Testis (tissue), 2 donors: ENCODE results near the gene CTPS1.

Experiments
- CTCF ChIP-seq, 3 experiments: fragments of 450-650 bp in 2 of 3; fragments of 200-600 bp in 1 of 3; sonication (generic) in 1 of 3; IDR thresholded peaks; one replicate each; pipeline ENCODE4 v1.5.1; 2016 to 2019; ENCODE audit warnings: antibody characterized with exemption in 3 of 3, mild to moderate bottlenecking in 2 of 3, moderate library complexity in 1 of 3
- POLR2A ChIP-seq: fragments of 450-650 bp; IDR thresholded peaks from one replicate; pipeline ENCODE4 v1.6.1; 2017; ENCODE audit warnings: antibody characterized with exemption, mild to moderate bottlenecking, moderate library complexity

- TF ChIP-seq CTCF (IDR thresholded peaks at IDR 0.05) (no peak), POLR2A (no peak)
Measured at GRCh38 chr1:41020654-41021053, 41.2 kb downstream of the CTPS1 start.
